PFSK-1 (cell line): ENCODE data around the gene ATP5F1D.

Experiments used
- FOXP2 ChIP-seq: optimal IDR thresholded peaks from 2 replicates; pipeline ENCODE3; 2011; ENCODE audit warnings: borderline replicate concordance, control low read depth, inconsistent platforms; ENCODE audit not compliant: insufficient read depth; ENCODE audit errors: extremely low read length, extremely low read depth
- POLR2AphosphoS5 ChIP-seq: IDR thresholded peaks from 2 replicates; pipeline ENCODE4 v1.6.1; 2012; ENCODE audit warnings: low read depth, mild to moderate bottlenecking, control low read depth, low read length, moderate library complexity
- SIN3A ChIP-seq: IDR thresholded peaks from 2 replicates; pipeline ENCODE4 v1.6.1; 2012; ENCODE audit warnings: mild to moderate bottlenecking, low read length, moderate library complexity, borderline replicate concordance; ENCODE audit not compliant: insufficient read depth
- TAF1 ChIP-seq: IDR thresholded peaks from 2 replicates; pipeline ENCODE4 v1.6.1; 2012; ENCODE audit warnings: low read length, control low read depth, borderline replicate concordance; ENCODE audit not compliant: insufficient read depth
- TF ChIP-seq, protein P1 (sequence below), 2 experiments: IDR thresholded peaks; 2 replicates each; pipeline versions ENCODE4 v1.6.1 to v1.8.0; 2011 to 2012; ENCODE audit warnings: low read depth in 2 of 2, low read length in 2 of 2, control low read depth in 1 of 2, inconsistent platforms in 1 of 2, mild to moderate bottlenecking in 1 of 2, moderate library complexity in 1 of 2; ENCODE audit not compliant: insufficient read depth in 1 of 2

The ATP5F1D gene

DNA sequence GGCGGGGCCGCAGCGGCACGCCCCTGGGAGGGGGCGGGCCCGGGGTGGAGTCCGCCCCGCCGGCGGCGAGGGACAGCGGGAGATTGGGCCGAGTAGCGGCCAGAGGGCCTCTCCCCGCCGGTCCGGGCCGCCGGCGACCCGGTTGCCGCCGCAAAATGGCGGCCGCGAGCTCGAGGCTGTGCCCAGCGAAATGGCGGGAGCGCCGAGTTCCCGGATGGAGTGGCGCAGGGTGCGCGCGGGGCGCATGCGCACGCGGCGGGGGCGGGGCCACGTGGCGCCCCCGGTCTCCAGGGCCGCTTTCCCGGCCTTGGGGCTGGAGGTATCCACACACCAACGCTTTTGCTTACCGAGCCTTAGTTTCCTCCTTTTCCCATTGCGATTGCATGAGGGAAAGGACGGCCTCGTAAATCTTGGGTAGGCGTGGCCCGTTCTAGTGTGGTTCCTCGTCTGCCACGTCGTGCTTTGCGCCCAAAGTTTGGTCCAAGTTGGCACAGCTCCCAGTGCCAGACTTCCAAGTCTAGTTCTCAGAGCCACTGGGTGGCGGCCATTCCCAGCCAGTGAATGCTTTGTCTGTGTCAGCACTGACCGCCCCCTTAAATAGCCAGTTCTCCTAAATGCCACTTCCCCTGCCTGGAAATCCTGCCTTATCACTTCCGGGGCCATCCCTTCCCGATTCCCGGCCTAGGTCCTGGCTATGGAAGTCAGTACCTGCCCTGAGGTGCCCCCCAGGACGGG lies 28.1 kb downstream of the ATP5F1D start:
- TF ChIP-seq SIN3A, result peak; percentile 34; the same call in 1 of the 2 replicates
- peak; percentile 90 for TF ChIP-seq POLR2AphosphoS5
- TF ChIP-seq, protein P1, sequence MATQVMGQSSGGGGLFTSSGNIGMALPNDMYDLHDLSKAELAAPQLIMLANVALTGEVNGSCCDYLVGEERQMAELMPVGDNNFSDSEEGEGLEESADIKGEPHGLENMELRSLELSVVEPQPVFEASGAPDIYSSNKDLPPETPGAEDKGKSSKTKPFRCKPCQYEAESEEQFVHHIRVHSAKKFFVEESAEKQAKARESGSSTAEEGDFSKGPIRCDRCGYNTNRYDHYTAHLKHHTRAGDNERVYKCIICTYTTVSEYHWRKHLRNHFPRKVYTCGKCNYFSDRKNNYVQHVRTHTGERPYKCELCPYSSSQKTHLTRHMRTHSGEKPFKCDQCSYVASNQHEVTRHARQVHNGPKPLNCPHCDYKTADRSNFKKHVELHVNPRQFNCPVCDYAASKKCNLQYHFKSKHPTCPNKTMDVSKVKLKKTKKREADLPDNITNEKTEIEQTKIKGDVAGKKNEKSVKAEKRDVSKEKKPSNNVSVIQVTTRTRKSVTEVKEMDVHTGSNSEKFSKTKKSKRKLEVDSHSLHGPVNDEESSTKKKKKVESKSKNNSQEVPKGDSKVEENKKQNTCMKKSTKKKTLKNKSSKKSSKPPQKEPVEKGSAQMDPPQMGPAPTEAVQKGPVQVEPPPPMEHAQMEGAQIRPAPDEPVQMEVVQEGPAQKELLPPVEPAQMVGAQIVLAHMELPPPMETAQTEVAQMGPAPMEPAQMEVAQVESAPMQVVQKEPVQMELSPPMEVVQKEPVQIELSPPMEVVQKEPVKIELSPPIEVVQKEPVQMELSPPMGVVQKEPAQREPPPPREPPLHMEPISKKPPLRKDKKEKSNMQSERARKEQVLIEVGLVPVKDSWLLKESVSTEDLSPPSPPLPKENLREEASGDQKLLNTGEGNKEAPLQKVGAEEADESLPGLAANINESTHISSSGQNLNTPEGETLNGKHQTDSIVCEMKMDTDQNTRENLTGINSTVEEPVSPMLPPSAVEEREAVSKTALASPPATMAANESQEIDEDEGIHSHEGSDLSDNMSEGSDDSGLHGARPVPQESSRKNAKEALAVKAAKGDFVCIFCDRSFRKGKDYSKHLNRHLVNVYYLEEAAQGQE (IDR thresholded peaks at IDR 0.05; ENCODE audit: insufficient read depth in 1 of 2, low read depth in 2 of 2, low read length in 2 of 2), result no peak; a peak in 1 of 4 replicates
- TF ChIP-seq FOXP2, result no peak
- TF ChIP-seq TAF1, result peak; percentile 31; the same call in 1 of the 2 replicates

DNA sequence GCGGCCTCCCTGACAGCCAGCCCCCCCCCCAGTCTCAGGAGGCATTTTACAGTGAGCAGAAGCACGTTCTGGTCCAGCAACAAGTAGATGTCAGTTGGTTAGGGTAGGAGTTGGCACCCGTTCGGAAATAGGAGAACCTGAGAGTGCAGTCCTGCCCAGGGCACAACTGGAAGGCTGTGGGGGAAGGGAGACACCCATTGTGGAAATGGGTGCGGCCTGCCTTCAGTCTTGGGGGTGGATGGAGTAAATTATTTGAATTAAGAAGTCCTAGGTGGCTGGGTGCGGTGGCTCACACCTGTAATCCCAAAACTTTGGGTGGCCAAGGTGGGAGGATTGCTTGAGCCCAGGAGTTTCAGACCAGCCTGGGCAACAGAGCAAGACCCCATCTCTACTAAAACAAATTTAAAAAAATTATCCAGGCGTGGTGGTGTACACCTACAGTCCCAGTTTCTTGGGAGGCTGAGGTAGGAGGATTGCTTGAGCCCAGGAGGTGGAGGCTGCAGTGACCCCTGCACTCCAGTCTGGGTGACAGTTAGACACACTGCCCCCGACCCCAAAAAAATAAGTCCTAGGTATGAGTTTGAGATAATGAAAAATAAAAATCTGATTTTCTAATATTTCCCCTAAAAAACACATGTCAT lies 28.8 kb downstream of the ATP5F1D start:
- TF ChIP-seq, protein P1 (IDR thresholded peaks at IDR 0.05; ENCODE audit: insufficient read depth in 1 of 2, low read depth in 2 of 2, low read length in 2 of 2), result no peak
- 0 out of 2 replicates have a peak, but pooled peaks have one; percentile 12 for TF ChIP-seq POLR2AphosphoS5

DNA sequence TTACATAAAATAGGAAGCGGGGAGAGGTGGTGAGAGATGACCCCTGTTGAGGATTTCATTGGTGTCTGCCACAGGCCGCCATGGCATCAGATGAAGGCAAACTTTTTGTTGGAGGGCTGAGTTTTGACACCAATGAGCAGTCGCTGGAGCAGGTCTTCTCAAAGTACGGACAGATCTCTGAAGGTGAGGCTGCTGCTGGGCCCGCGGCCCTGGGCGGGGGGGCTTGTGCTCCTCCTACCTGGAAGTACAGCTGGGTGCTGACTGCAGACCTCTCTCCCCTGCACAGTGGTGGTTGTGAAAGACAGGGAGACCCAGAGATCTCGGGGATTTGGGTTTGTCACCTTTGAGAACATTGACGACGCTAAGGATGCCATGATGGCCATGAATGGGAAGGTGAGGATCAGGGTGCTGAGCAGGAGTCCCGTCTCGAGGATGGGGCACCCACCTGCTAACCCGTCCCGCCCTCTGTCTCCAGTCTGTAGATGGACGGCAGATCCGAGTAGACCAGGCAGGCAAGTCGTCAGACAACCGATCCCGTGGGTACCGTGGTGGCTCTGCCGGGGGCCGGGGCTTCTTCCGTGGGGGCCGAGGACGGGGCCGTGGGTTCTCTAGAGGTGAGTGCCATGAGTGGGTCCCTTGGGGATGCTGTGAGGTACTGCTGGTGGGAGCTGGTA lies 29.4 kb downstream of the ATP5F1D start:
- TF ChIP-seq POLR2AphosphoS5 (peak; percentile 12; the same call in 1 of the 2 replicates), SIN3A (no peak)

DNA sequence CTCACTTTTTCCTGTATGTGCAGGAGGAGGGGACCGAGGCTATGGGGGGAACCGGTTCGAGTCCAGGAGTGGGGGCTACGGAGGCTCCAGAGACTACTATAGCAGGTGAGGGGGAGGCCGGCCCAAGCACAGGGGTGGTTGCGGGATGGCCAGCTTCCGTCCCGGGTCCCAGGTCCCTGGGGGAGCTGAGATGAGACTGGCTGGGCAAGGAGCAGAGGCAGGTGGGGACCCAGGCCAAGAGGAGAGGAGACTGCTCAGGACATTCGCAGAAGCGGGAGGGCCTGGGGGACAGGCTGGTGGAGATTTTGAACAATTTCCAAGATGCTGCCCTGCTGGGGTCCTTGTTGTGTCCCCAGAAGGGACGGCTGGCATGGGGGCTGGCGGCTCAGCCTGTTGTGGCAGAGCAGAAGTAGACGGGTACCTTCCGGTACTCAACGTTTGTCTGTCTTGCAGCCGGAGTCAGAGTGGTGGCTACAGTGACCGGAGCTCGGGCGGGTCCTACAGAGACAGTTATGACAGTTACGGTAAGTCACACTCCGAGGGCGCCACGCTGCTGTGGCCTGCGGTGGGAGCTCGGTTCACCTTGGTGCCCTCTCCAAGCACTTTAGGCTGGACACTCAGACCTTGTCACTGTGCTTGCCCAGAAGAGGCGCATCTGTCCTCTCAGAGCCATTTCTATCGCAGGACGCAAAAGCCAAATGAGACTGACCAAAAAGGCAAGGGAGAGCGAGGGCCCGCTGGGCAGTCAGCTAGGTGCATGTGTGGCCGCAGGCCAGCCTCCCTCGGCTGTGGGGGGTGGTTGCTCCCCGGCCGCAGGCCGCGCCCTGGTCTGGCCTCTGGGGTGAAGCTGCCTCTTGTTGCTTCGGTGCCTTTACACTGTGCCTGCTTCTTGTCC lies 30.2 kb downstream of the ATP5F1D start:
- TF ChIP-seq SIN3A (no peak), TAF1 (no peak), POLR2AphosphoS5 (no peak), FOXP2 (no peak)
- TF ChIP-seq, protein P1 (IDR thresholded peaks at IDR 0.05; ENCODE audit: insufficient read depth in 1 of 2, low read depth in 2 of 2, low read length in 2 of 2), result no peak
